Left kidney (tissue), 2 donors: ENCODE measurements around the gene SASH3. TPM values are rescaled to one million over a fixed set of nuclear protein-coding genes. Genes with fewer than 3 reads are reported as not detected.

Experiments used
- DNase-seq: peaks from one replicate; pipeline ENCODE4 v3.0.0-alpha.2; 2013
- polyA plus RNA-seq: library from polyadenylated mRNA; unstranded; fragments of 120-200 nt; gene quantifications from one replicate; pipeline ENCODE4 v1.2.1, GENCODE V29; 2013; ENCODE audit not compliant: insufficient read length

Gene SASH3
- polyA plus RNA-seq, 1 donor = 1.3 TPM

DNA sequence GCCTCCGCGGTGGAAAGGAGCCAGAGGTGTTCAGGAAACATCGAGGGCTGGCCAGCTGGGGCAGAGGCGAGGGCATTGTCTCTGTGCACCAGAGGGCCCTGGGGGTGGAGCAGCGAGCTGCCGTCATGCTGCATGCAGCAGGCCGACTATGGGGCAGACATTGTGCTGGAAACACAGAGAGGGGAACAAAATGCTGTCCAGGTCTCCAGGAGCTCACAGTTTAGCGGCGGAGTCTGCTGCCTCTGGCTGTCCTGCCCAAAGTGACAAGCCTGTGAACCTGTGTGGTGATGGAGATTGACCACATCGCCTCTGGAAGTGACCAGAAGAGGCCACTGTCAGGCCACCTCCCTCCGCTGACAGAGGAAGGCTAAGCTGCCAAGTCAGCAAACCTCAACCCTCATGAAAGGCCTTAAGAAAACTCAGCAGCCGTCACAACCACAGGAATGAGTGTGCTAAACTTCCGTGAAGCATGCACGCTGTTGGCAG, 20.1 kb upstream of the SASH3 start:
- DNase-seq = no peak

DNA sequence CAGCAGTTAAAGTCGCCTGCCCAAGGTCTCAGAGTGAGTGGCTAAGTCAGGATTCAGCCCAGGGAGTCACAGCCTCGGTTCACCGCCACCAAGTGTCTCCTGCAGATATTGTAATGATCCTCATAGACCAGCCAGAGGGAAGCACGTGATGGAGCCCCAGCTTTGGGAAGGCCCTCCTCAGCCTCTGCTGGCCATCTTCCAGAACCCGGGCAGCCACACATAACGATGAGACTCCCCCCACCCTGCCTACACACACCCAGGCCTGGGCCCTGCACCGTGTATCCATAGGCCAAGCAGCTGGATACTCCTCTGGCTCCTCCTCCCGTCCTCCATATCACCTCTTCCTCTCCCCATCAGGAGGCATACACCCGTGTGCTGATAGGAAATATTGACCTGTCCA, 19.6 kb upstream of the SASH3 start:
- DNase-seq = no peak

DNA sequence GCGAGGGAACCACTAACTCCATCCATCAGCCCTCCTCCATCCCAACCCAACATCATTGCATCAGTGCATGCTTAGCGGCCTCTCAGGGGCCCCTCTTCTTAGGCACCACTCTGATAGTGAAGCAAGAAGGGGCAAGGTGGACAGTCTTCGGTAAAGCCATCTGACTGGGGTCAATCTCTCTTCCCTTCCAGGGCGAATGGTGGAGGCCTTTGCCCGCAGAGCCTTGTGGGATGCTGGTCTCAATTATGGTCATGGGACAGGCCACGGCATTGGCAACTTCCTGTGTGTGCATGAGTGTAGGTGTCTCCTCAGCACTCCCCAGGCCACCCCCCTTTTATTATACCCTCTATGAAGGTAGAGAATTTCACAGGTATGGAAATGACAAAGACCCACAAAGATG, 18.8 kb upstream of the SASH3 start:
- DNase-seq = no peak

DNA sequence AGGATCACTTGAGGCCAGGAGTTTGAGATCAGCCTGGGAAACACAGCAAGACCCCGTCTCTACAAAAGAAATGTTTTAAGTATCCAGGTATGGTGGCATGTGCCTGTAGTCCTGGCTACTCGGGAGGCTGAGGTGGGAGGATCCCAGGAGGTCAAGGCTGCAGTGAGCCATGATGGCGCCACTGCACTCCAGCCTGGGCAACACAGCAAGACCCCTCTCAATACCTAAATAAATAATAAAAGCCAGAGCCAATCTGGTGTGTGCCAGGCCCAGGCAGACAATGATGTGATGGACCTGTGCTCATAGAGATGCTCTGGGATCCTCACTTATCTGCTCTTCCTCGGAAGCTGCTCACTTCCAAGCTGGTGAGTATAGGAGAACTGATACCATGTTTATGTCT, 18.2 kb upstream of the SASH3 start:
- no peak for DNase-seq

DNA sequence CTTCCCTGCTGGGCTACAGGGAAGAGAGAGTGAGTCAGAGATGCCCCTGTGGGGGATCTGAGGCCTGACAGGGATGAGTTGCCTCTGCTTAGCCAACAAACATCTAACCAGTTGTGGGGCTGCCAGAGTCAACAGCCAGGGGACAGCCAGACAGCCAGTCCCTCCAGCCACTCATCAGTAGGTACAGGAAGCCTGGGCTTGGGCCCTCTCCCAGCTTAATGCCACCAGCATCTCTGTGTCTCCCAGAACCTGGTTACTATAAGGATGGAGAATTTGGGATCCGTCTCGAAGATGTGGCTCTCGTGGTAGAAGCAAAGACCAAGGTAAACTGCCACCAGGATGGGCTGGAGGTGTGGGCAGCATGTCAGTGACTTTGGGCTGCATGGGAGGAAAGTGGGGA, 17.3 kb upstream of the SASH3 start:
- no peak for DNase-seq

DNA sequence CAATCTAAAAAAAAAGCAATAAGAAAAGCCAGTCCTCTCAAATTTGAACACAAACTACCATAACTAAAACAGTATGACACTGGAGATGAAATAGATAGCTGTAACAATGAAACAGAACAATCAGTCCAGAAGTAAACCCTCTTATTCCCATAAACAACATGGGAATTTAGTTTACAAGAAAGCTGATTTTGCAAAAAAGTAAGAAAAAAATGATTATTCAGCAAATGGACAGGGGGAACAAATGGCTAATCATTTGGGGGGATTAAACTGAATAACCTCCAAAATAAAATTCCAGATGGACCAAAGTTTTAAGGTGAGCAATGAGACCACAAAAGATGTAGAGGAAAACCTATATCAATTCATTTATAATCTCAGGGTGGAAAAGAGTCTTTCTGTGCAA, 16.1 kb upstream of the SASH3 start:
- no peak for DNase-seq

DNA sequence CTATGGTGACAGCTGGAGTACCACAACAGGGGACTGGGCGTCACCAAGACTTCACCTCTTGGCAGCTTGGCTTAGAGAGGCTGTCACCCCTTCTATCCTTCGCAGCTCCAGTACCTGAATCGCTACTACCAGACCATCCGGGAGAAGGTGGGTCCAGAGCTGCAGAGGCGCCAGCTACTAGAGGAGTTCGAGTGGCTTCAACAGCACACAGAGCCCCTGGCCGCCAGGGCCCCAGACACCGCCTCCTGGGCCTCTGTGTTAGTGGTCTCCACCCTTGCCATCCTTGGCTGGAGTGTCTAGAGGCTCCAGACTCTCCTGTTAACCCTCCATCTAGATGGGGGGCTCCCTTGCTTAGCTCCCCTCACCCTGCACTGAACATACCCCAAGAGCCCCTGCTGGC, 11.6 kb upstream of the SASH3 start:
- no peak for DNase-seq

DNA sequence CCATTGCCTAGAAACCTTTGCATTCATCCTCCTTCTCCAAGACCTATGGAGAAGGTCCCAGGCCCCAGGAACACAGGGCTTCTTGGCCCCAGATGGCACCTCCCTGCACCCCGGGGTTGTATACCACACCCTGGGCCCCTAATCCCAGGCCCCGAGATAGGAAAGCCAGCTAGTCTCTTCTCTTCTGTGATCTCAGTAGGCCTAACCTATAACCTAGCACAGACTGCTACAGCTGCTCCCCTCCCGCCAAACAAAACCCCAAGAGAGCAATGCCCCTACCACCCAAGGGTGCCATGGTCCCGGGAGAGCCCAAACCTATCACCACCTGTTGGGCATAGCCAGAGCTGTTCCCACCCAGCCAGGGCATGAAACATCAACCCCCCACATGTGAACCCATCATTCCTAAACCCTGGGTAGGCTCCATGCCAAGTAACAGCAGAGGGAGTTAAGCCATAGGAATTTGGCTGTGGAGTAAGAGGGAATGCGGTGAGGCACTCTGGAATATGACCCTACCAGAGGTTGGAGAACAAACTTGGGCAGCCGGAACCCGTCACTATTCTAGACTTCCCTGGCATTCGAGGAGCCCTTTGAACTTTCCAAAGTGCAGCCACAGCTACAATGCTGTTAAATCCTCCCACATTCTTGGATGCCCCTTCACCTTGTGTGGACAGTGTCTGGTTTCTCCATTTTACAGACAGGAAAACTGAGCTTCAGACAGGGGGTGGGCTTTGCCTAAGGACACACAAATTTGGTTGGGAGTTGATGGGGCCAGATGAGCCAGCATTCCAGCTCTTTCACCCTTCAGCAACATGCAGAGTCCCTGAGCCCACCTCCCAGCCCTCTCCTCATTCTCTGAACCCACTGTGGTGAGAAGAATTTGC, 10.9 kb upstream of the SASH3 start:
- no peak for DNase-seq

DNA sequence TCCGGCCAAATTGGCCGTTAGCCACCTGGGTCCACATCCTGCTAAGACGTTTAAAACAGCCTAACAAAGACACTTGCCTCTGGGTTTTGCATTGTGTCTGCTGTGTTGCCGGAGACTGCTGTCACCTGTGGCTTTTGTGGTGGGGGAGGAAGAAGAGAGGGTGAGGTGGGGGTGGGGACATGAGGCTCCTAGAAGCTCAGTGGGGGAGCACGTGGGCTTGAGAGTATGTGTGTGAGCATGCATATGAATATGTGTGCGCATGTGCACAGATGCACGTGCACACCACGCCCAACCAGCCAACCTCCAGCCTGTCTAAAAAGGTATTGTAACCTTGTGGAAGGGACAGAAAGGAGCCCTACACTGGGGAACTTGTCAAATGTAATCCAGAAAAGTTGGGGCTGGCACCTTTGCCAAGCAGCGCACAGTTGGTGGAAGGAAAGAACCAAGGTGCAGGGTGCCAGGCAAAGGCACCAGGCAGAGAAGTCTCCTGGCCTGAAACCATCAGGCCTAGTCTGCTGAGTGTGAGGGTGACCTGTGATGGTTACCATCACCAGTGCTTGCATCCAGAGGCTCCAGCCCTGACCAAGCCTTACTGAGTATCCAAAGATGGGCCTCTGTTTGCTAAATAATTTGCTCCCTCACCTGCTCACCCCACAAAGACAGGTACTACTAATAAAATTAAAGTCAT, 10.1 kb upstream of the SASH3 start:
- DNase-seq = no peak

DNA sequence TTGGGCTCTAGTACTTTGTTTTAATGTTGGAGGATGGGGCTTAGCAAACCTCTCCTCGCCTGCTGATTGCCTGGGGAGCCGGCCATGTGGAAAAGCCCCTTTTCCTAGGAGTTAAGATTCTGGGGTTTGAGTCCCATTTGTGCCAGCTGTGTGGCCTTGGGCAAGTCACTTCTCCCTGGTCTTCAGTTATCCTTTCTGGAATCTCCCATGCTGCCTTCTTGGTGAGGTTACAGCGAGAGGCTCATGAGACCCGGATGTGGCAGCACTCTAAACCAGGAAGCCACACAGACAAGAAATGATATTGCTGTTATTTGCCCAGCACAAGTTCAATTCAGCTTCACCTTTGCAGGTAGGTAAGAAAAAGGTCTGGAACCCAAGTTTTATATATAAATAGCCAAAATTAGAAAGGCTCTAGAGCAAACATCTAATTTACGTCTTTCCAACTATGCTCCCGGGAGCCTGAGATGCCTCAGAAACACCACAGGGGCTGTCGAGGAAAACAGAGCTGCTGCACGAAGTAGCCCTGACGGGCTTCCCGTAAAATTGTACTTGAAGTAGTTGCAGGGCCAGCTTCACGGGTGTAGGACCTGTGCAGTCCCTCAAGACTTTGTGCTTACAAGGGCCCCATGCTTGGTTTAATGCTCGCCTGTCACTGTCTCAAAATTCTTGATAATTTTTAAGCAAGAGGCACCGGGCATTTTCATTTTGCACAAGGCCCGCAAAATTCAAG, 8.3 kb upstream of the SASH3 start:
- no peak for DNase-seq

DNA sequence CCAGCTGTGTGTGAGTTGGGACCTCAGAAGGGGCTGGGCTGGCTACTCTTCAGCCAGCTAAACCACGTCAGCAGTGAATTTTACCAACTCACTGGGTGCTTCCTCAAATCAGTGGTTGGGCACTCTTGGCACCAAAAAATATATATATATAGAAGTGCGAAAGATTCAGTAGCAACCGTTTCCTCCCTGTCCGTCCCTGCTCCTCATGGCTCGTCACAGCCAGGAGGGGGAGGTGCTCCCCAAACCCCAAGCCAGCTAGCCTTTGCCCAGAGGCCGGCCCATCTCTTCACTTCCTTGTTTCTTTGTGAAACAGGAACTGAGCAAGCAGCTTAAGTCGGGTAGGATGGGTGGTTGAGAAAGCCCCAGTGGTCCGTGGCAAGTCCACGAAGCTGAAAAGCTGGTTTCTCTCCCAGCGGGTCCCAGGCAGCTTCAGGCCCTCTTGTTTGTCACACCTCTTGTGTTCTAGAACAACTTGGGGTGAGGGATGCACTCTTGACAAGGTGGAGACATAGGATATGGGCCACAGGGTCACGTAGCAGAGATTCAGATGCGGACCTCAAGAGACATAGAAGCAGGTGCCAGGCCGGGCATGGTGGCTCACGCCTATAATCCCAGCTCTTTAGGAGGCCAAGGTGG, 6.8 kb upstream of the SASH3 start:
- DNase-seq = no peak

DNA sequence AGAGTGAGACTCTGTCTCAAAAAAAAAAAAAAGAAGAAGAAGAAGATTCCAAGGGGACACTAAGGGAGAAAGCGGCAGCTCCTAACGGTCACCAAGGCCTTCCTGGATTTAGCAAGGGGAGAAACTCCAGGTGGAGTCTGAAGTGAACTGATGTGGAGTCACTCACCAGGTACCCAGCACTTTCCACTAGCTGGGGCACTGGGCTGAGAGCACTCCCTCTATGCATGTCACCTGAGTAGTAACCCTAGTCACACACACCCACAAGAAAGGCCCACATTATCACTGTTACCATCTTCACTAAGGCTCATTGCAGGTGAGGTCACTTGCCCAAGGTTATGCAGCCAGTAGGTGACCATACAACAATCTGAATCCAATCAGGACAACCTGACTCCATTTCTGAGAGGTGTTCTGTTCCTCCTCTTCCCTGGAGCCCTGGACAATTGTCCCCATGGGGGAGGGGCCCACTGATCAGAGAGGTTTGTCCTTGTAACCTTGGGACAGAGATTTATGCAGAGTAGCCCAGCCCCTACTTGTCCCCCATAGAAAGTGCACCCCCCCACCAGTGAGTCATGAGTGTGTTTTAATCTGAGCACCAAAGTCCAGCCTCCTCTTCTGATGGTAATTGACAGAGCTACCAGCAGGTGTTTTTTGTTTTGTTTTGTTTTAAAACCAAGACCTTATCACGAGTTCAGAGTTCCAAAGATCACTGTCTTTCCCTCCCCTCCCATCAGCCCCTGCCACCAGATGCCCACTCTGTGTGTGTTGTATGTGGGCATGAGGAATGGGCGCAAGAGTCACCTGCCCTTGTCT, 5.9 kb upstream of the SASH3 start:
- no peak for DNase-seq

DNA sequence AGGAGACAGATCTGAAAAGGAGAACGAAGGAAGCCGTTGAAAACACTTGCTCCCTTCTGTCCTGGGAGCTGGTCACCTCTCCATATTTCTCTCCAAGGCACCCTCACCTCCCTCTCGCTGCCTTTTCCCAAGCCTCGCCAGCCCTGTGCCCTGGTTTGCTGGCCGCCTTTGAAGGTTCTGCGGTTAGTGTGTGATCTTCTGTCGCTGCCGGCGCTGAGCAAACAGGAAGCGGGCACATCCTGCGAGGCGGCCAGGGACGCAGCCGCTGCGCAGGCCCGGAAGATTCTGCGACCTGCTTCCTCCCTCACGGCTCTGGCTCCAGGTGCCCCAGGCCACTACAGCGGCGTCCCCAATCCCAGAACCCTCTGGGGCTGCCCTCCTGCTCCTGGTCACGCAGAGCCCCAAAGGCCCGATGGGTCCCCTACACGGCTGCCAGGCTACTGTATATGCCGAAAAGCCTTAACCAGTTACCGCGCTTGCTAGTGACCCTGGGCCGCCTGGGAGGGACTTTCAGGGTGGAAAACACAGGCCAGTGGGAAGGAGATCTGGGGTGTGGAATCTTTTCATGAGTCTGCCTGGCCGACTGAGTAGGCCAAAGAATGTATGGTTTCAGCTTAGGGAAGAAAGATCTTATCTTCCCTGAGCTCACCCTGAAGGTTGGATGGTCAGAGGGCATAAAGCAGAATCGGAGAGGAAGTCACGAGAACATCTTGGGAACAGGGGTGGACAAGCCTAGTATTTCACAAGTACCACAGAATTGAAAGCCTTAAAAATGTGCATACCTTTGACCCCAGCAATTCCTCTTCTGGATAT, 2.3 kb upstream of the SASH3 start:
- no peak for DNase-seq

DNA sequence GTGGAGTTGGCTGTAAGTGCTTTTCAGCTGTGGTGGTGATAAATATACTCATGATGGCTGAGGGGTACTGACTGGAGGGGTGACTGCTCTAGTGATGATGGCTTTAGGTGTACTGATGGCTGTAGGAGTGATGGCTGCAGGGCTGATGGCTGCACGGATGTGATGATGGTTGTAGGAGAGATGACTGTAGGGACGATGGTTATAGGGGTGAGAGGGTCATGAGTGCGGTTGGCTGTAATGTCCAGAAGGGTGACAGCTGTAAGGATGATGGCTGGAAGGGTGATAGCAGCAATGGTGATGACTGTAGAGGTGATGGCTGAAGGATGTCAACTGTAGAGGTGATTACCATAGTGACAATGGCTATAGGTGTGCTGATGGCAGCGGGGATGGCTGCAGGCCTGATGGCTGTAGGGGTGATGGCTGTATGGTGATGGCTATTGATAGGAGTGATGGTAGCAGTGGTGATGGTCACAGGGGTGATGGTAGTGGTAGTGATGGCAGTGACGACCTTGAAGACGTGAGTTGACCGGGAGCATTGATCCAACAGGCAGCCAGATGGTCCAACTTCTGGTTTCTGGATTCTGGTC, 570 bp upstream of the SASH3 start:
- DNase-seq = no peak

DNA sequence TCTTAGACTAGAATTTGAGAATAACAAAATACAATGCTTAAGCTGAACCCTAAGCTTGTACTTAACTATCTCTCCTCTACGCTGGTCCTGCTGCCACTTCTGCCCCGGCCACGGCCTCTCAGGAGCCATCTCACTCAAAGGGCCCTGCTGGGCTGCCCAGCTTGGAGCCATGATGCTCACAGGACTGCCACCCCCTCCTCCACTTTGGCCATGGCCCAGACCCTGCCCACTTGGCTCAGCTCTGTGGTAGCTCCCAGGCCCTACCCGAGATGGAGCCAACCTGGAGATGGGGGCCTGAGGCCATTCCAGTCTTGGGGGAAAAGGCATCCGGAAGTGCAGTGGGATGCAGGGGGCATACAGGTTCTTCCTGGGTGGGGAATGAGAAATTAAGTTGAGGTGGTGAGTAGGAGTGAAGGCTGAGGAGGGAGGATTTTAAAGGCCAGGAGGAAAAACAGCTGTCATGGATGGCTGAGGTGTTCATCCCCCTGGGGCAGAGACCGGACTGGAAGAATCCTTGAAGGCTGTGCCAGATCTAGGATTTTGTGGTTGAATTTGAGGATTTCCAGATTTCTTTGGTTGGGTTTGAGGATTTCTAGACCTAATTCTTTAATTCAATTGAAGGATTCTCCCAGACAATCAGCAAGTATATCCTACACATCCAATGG, 824 bp downstream of the SASH3 start:
- no peak for DNase-seq

DNA sequence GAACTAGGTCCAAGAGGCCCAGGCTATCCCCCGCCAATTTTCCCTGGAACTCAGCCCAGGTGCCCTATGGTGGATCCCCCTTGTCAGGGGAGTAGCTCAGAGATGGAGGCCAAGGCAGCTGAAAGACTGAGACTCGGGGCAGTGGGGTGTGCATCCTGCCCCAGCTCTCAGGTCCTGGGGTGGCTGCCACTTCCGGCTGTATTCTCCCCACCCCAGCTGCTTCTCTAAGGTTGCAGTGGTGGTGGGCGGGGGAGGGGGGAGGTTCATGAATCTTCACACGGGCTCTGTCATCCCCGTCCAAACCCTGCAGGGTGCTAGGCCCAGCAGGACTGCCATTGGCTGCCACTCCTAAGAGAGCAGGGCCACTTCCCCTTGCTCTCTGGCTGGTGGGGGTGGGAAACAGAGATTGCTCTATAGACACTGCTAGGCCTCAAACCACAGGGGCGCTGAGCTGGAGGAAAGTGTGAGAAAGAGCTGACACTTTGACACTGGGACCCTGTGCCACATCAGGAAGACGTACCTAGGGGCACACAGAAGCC, 1.5 kb downstream of the SASH3 start:
- no peak for DNase-seq

DNA sequence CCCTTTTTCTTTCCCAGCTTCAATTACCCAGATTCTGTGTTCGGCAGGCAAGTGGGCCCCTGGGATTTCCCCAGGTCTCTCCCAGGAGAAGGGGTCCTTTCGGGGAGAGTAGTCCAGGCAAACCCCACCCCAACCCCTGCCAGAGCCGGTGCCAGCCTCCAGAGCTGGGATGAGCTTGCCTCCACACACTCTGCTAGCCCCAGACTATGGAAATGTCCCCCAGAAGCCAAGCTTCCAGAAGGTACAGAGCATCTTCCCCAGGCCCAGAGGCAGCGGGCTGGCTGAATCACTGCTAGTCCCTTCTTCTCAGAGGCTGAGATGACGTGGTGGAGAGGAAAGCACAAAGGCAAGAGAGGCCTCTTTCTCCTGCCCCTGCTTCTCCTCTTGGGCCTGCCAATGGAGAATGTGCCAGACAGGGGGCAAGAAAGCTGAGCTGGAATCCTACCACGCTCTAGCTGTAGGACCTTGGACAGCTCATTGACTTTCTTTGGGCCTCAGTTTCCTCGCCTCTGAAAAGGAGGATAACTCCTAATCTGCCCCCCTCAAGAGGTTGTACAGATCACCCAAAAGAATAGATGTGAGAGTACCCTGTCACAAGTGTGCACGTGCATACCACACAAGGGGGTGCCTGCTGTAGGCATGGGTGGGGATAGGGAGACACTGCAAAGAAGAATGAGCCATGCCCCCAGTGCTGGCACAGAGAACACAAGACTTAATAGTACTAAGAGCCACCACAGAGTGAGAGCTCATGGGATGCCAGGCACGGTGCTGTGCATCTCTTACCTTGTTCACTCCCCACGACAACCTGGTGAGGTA, 2.1 kb downstream of the SASH3 start:
- no peak for DNase-seq

DNA sequence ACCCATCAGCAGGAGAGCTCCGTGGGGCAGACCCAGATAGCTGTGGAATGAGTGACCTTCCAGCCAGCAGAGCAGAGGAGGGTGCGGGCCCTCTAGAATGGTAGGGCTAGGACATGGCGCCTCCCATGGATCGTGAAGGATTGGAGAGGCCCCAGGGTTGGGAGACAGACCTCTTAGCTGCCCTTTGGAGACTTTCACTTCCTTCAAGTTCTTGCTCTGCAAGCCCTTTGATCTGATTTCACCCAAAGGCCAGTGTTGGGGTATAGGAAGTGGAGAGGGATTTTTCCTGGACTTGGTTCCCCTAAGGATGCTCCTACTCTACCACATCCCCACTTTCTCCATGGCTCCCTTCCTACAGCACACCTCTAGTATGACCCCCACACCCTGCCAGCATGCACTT, 3.0 kb downstream of the SASH3 start:
- no peak for DNase-seq
